RPMI7951 (cell line): Measurements from ENCODE around the gene TTN. TPM values are rescaled to one million over a fixed set of nuclear protein-coding genes. Genes with fewer than 3 reads are reported as not detected.

Source experiments
- DNase-seq: peaks from one replicate; pipeline ENCODE4 v3.0.0-alpha.2; 2012; ENCODE audit warnings: low read depth
- total RNA-seq: library from RNA; depleted of rRNA; stranded (reverse); fragments of >200 nt; shearing (Covaris generic); gene quantifications from 2 replicates; pipeline ENCODE4 v1.2.3, GENCODE V29; 2014; rRNA removed

The TTN gene
- total RNA-seq, 1 experiment from 2014 or later = 0.12 TPM

DNA sequence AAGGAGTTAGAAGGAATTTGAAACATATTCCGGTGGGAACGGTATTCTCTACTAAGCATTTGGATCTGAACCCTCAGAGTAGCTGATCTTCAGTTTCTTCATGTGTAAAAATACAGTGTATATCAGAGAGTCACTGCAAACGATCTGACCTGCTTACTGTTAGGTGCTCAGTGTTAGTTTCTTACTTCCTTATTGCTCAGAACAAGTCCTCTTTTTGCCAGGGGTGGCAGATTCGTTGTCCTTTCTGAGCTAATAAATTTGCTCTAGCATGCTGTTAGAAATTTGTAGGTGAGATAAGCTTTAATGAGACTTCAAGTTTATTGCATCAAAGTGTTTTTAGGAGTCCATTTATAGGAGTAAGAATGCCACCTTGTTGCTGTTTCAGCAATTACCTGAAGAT is 311.2 kb downstream of the TTN start:
- no peak for DNase-seq

DNA sequence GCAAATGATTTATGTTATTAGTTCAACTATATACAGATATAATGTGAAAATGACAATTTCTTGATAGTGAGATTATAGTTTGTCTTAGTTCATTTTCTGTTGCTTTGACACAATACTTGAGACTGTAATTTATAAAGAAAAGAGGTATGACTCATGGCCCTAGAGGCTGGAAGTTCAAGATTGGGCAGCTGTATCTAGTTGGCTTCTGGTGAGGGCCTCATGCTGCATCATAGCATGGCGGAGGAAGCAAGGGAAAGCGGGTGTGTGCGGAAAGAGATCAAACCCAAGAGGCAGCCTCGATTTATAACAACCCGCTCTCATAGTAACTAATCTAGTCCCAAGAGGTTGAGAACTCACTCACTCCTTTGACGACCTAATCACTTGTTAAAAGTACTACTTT is 315.6 kb downstream of the TTN start:
- DNase-seq = peak; percentile 24

DNA sequence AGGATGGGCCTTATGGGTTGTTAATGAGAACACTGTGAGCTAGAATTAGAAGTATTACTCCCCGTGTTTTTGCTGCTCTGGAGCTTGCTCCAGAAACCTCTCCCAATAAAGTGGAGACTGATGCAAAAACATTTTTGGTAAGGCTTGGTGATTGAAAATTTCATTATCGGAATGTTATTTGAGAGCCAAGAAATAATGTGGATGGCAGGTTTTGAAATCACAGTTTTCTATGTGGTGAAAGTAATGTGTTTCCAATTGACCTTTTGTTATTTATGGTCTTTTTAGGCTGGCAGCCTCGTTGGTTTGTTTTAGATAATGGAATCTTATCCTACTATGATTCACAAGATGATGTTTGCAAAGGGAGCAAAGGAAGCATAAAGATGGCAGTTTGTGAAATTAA is 321.9 kb downstream of the TTN start:
- no peak for DNase-seq

DNA sequence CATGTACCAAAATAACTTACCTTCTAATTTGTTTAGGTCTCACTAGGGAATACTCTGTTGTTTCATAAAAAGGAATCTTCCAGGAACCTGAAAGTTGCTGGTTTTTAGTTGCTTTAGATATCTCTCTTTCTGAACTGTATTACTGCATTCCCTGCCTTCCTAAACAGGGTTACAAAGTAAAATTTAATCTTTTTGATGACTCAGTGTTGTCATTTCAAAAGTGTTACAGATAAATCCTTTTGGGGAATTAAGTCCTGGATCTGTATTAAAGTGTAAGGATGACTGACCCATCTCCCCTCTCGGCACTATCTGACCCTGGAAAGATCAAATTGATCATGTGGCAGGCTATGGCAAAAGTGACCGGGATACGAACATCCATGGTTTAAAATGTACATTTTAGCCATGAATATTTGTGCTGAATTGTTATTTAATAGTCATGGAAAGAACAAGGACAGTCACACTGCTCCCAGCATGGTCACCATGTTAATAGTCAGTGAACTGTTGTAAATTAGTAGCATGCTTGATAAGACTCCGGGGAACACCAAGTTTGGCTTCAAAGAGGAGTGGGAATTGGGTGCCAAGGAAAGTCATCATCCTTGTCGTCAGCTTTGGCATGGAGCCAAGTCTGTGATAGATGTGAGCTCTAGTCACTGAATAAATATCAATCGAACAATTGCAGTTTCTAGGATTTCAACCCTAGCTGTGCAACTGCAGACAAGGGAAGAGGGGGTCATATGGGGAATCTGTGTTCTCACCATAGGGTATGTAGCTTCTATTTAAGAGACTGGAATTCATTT is 322.8 kb downstream of the TTN start:
- DNase-seq = peak; percentile 39

DNA sequence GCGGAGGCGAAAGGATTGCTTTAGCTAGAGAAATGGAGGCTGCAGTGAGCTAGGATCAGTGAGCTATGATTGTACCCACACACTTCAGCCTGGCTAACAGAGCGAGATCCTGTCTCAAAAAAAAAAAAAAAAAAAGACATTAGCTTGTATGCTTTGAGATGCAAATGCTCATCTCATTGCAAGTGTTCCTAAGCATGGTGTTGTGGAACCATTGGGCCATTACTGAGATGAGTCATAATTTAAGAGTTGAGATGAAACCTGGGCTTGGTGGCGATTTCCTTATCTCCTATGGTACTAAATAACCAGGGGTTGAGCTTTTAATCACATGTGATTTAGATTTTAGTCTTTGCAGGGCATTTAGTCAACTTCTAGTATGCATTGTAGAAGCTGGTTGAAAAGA is 324.8 kb downstream of the TTN start:
- DNase-seq = peak; percentile 31

DNA sequence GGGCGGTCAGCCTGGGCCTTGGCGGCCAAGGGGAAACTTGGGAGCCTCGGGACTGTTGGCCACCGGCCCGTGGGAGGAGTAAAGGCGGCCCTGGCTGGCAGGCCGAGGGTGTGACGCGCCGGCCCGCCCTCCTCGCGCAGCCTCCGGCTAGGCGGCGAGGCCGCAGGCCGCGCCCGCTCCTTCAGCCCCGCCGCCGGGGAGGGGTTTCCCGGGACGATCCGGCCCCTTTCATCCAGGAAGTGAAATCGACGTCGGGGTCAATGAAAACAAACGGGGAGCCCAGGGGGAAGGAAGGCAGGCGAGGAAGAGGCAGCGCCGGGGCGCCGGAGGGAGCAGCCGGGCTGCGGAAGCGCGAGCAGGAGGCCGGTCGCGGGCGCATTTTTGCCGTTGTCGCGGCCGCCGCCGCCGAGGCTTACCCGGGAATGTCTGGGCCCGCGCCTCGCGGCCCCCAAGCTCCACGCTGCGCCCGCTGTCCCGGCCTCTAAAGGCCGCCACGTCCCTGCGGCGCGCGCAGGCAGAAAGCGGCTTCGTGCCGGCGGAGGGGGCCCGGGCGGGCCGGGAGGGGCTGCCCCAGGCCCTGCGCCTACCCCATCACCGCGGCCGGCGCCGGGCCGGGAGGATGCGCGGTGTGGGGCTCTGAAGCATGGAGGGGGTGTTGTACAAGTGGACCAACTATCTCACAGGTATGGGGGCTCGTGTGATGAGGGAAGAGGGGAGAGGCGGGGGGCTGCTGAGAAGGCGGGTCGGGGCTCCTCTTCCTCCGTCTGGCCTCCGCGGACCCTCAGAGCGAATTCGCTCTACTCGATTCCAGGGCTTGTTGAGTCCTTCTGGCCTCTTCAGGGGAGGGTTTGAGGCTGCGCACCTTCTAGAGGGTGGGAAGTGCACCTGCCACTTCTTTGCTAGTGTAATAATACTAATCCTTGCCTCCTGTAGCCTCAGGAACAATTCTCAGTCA is 326.7 kb downstream of the TTN start, which contains the start of gene PLEKHA3:
PLEKHA3 (plus strand) TSS at position 231 of the 955 bp plus-strand sequence; CDS start at position 644, 413 bp downstream.
- DNase-seq = peak; percentile 97

DNA sequence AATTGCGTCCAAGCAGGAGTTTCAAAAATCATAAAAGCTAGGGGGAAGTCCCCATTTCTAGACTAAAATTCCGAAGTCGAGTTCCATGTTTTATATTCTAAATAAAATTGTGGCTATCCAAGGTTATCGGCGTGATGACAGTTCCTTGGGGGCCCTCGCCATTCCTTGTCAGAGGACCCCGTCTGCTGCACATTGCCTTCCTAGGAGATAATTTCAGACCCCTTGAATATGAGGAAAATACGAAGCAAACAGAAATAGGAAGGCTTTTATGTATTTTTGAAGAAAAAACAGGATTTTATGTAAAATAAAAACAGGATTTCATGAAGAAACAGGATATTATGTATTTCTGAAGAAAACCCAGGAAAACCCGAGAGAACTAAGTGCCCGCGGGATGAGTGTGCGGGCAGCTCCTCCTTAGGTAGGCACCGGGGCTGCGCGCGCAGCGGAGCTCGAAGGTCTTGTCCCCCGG is 327.4 kb downstream of the TTN start:
- DNase-seq = no peak

DNA sequence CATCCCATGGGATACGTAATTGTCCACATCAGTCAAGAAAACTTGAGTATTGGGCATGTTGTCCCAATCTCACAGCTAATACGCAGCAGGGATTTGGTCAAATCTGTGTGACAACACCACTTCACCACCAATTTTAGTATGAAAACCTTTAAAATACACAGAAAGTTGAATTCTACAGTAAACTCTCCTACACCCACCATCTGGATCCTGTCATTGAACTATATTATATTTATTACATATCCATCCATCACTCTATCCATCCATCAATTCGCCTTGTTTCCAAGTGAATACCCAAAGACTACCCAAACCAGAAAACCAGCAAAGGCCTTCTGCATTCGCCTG is 328.0 kb downstream of the TTN start:
- DNase-seq = no peak

DNA sequence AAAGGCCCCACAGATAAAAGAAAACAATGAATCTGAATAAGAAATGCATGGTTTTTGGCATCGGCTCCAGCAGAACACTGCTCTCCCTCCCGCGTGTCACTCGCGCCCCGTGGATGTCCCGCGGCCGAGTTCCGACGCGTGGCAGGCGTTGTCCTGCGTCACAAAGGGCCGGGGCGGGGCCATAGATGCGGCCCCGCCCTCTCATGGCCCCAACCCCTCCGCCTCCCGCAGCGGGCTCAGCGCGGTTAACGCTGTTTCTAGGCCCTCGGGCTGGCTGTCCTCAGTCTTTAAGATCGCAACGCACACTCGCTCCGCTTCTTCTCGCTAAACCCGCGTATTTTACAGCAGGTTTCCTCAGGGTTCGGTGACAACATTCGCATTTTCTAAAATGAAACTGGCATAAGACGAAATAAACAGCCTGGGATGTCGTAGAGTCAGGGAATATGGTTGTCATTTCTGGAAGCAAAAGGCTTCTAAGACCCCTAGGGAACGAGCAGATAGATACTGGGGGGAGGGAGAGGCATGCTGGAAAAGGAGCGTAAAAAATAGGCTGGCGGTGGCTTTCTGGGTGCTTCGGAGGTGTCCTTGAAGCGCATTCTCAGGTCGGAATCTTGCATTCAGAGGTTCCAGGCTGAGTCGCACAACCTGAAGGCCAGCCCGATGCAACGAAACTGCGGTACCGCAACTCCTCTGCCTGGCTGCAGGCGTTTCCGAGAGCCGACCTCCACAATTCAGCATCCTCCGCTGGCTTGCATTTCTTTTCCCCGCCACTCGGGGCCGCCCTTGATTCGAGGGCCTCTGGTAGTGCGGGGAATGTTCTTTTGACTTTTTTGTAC is 328.6 kb downstream of the TTN start, which contains the start of gene FKBP7:
FKBP7 (minus strand) TSS at position 162 of the 836 bp plus-strand sequence; CDS start at position 61, 101 bp downstream.
- peak; percentile 84 for DNase-seq

DNA sequence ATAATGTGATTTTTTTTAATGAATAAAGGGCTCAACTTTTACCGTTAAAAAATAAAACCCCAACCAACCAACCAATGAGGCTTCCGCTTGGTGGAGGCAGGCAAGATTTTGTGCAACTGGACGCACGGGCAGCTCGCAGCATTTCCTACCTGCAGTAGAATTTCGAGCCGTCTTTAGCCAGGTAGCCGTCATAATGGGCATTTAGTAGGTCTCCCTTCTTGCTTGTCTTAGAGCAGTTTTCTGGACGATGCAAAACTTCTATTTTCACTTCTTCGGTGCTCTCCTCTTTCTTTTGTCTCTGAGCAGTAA is 329.1 kb downstream of the TTN start:
- DNase-seq = peak; percentile 19

DNA sequence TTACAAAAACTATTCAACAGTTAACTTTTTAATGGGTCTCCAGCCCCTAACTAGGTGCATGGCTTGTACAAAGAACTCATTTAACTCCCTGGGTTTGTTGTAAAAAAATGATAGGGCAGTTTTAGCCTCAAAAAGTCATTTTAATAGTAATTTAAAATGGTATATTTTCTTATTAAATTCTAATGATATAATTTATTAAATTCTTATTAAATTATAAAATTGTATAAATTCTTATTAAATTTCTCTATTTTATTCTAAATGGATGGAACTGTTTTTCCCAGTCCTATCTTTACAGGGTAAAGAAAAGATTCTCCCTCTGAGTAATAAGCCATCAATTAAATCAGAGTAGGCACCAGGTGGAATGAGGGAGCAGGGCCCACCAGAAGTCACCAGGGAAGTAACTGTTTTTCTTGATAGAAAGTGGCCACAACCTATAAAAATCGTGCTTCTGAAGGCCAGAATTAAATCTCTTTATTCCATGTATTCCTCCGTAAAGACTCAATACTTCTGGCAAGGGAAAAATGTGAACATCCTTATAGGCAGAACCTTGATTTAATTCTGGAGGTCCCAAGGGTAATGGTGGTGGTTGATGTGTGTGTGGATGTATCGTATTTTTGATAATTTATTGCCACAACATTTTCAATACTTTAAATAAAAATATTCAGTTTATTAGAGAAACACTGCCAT is 329.6 kb downstream of the TTN start:
- no peak for DNase-seq

DNA sequence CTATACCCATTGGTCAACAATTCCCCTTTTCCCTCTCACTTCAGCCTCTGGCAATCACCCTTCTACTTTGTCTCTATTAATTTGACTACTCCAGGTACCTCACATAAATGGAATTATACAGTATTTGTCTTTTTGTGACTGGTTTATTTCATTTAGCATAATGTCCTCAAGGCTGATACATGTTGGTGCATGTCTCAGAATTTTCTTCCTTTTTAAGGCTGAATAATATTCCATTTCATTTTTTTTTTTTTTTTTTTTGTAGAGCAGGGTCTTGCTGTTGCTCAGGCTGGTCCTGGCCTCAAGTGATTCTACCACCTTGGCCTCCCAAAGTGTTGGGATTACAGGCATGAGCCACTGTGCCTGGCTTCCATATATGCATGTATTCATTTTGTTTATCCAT is 330.7 kb downstream of the TTN start:
- DNase-seq = no peak

Other genes starting within 250 kb of the TTN start
- gene CCDC141, start 242.7 kb upstream of the TTN start, total RNA-seq = 0.88 and 1.8 TPM in 2 replicates